ENCODE measurements around the gene PRKCQ.
A peak's percentile ranks its signal among the peaks of the same experiment; 100 is the strongest.
"Not testable (repeated sequence)": the region's sequence is repeated elsewhere in the genome, so short reads cannot be mapped to it uniquely, and the experiment has no call there.

The PRKCQ gene

GRCh38 chr10:6593241-6593671, 13.2 kb upstream of the PRKCQ start:
- peak; percentile 63 for DNase-seq

GRCh38 chr10:6592080-6592479, 12.0 kb upstream of the PRKCQ start:
- peak; percentile 66 for DNase-seq

- no peak for DNase-seq
These were observed 11.6 kb upstream of the PRKCQ start for GRCh38 chr10:6591668-6592067.

- no peak for DNase-seq
These were observed 10.0 kb upstream of the PRKCQ start for GRCh38 chr10:6590100-6590499.

- no peak for DNase-seq
These were observed 9.4 kb upstream of the PRKCQ start for GRCh38 chr10:6589287-6590094.

GRCh38 chr10:6588845-6589244, 8.8 kb upstream of the PRKCQ start:
- DNase-seq = no peak

GRCh38 chr10:6588082-6588481, 8.0 kb upstream of the PRKCQ start:
- DNase-seq = no peak

GRCh38 chr10:6586501-6586900, 6.4 kb upstream of the PRKCQ start:
- peak; percentile 45 for DNase-seq

GRCh38 chr10:6583447-6583846, 3.4 kb upstream of the PRKCQ start:
- peak; percentile 90 for DNase-seq

GRCh38 chr10:6582913-6583312, 2.8 kb upstream of the PRKCQ start:
- DNase-seq = not testable (repeated sequence)

- no peak for DNase-seq
These were observed 2.2 kb upstream of the PRKCQ start for GRCh38 chr10:6582298-6582697.

GRCh38 chr10:6581778-6582228, 1.7 kb upstream of the PRKCQ start:
- peak; percentile 59 for DNase-seq

GRCh38 chr10:6581223-6581622, 1.1 kb upstream of the PRKCQ start:
- not testable (repeated sequence) for DNase-seq

GRCh38 chr10:6580279-6581029, 378 bp upstream of the PRKCQ start:
- DNase-seq = peak; percentile 85

- peak; percentile 71 for DNase-seq
These were observed 733 bp downstream of the PRKCQ start for GRCh38 chr10:6579183-6579903.

- DNase-seq = no peak
These were observed 1.3 kb downstream of the PRKCQ start for GRCh38 chr10:6578795-6579182.

GRCh38 chr10:6578251-6578771, 1.8 kb downstream of the PRKCQ start:
- DNase-seq = peak; percentile 60

GRCh38 chr10:6576326-6576725, 3.8 kb downstream of the PRKCQ start:
- DNase-seq = peak; percentile 34

- DNase-seq = no peak
These were observed 5.4 kb downstream of the PRKCQ start for GRCh38 chr10:6574664-6575176.

- no peak for DNase-seq
These were observed 9.2 kb downstream of the PRKCQ start for GRCh38 chr10:6570893-6571292.

GRCh38 chr10:6569259-6569658, 10.8 kb downstream of the PRKCQ start:
- DNase-seq = no peak

GRCh38 chr10:6567884-6568283, 12.2 kb downstream of the PRKCQ start:
- no peak for DNase-seq

- DNase-seq = no peak
These were observed 12.8 kb downstream of the PRKCQ start for GRCh38 chr10:6567203-6567703.
